HG02885 (cell line): ENCODE results near the gene TNFRSF11A.

Experiments used
- ATAC-seq: cut with Tn5 transposase; IDR thresholded peaks from one replicate; pipeline ENCODE4 v1.9.1; 2021; ENCODE audit warnings: mild to moderate bottlenecking; ENCODE audit not compliant: unreplicated experiment, poor library complexity

Gene TNFRSF11A

GRCh38 chr18:62403120-62403519 is 78.0 kb downstream of the TNFRSF11A start:
- ATAC-seq: no peak

- ATAC-seq: no peak
These were observed 79.8 kb downstream of the TNFRSF11A start for GRCh38 chr18:62404881-62405280.

- ATAC-seq: no peak
These were observed 82.5 kb downstream of the TNFRSF11A start for GRCh38 chr18:62407660-62408059.

GRCh38 chr18:62409821-62410220 is 84.7 kb downstream of the TNFRSF11A start:
- ATAC-seq: no peak

- no peak for ATAC-seq
These were observed 87.3 kb downstream of the TNFRSF11A start for GRCh38 chr18:62412231-62412979.

- no peak for ATAC-seq
These were observed 88.1 kb downstream of the TNFRSF11A start for GRCh38 chr18:62413206-62413605.

GRCh38 chr18:62418258-62418657 is 93.1 kb downstream of the TNFRSF11A start:
- no peak for ATAC-seq

- ATAC-seq: no peak
These were observed 95.0 kb downstream of the TNFRSF11A start for GRCh38 chr18:62420151-62420512.

- ATAC-seq: peak; percentile 95
These were observed 95.6 kb downstream of the TNFRSF11A start for GRCh38 chr18:62420513-62421209.

GRCh38 chr18:62425465-62426190 is 100.5 kb downstream of the TNFRSF11A start:
- peak; percentile 61 for ATAC-seq

GRCh38 chr18:62426191-62426488 is 101.0 kb downstream of the TNFRSF11A start:
- ATAC-seq: no peak

GRCh38 chr18:62432176-62432575 is 107.1 kb downstream of the TNFRSF11A start:
- ATAC-seq: no peak

- ATAC-seq: no peak
These were observed 109.7 kb downstream of the TNFRSF11A start for GRCh38 chr18:62434798-62435197.

- ATAC-seq: no peak
These were observed 110.4 kb downstream of the TNFRSF11A start for GRCh38 chr18:62435435-62436031.

- no peak for ATAC-seq
These were observed 111.6 kb downstream of the TNFRSF11A start for GRCh38 chr18:62436636-62437234.

- ATAC-seq: no peak
These were observed 112.3 kb downstream of the TNFRSF11A start for GRCh38 chr18:62437235-62438017.

GRCh38 chr18:62438018-62438329 is 112.9 kb downstream of the TNFRSF11A start:
- no peak for ATAC-seq

- no peak for ATAC-seq
These were observed 113.3 kb downstream of the TNFRSF11A start for GRCh38 chr18:62438402-62438801.

GRCh38 chr18:62438866-62439265 is 113.8 kb downstream of the TNFRSF11A start:
- no peak for ATAC-seq
